Upper lobe of right lung (tissue), 1 donor: ENCODE data around the gene BCAT1. TPM values are rescaled to one million over a fixed set of nuclear protein-coding genes. Genes with fewer than 3 reads are reported as not detected.
"Not testable (repeated sequence)": the region's sequence is repeated elsewhere in the genome, so short reads cannot be mapped to it uniquely, and the experiment has no call there.

Experiments
- ATAC-seq: fragments of 200-7000 bp; cut with Tn5 transposase; one replicate; pipeline ENCODE4 v1.9.1; 2020; ENCODE audit warnings: mild to moderate bottlenecking, moderate library complexity
- DNase-seq: peaks from one replicate; pipeline ENCODE4 v3.0.0-alpha.2; 2020
- H3K27ac ChIP-seq: fragments of 200-600 bp; one replicate; pipeline ENCODE4 v1.8.0; 2022
- H3K27me3 ChIP-seq: fragments of 200-600 bp; one replicate; pipeline ENCODE4 v1.8.0; 2022; ENCODE audit warnings: mild to moderate bottlenecking
- H3K36me3 ChIP-seq: fragments of 200-600 bp; one replicate; pipeline ENCODE4 v1.8.0; 2022
- H3K4me1 ChIP-seq: fragments of 200-600 bp; one replicate; pipeline ENCODE4 v1.8.0; 2022
- H3K4me3 ChIP-seq: fragments of 200-600 bp; one replicate; pipeline ENCODE4 v1.8.0; 2022; ENCODE audit warnings: mild to moderate bottlenecking
- H3K9me3 ChIP-seq: fragments of 200-600 bp; one replicate; pipeline ENCODE4 v1.8.0; 2022
- CTCF ChIP-seq: fragments of 200-600 bp; IDR thresholded peaks from one replicate; pipeline ENCODE4 v1.8.0; 2022; ENCODE audit warnings: antibody characterized with exemption
- intact Hi-C: fragments of 100-400 bp; cut with DNase I; formaldehyde crosslinking; loops from one replicate; pipeline ENCODE4 v1.11.0; 2022
- total RNA-seq: library from RNA; stranded (reverse); fragmentation: NEBNext Ultra II Directional; extraction: Animal tissue kit (Norgen Biotek cat#: 25700); gene quantifications from one replicate; pipeline ENCODE4 v1.2.1, GENCODE V29; 2021
- donor health status: DM: no; HTN: yes; CAD: no; lungs with severe emphysema.

The BCAT1 gene
- total RNA-seq, 1 donor from 2014 or later = 82.5 TPM

GRCh38 chr12:24853588-24853987, 95.3 kb downstream of the BCAT1 start:
- TF ChIP-seq CTCF = no peak
- Histone ChIP-seq H3K36me3 (no peaks in the 10 kb centered on the region), H3K4me1 (no peaks in the 10 kb centered on the region), H3K27ac (no peak overlapping the region), H3K4me3 (no peak overlapping the region), H3K9me3 (no peaks in the 10 kb centered on the region), H3K27me3 (no peaks in the 10 kb centered on the region)
- ATAC-seq (no peak), DNase-seq (no peak)
- intact Hi-C loops = no loop called here

- Histone ChIP-seq H3K4me1 (no peaks in the 10 kb centered on the region), H3K27me3 (no peaks in the 10 kb centered on the region), H3K27ac (no peak overlapping the region), H3K36me3 (no peaks in the 10 kb centered on the region), H3K4me3 (no peak overlapping the region), H3K9me3 (no peaks in the 10 kb centered on the region)
- no peak for DNase-seq
- ATAC-seq = no peak
- TF ChIP-seq CTCF = no peak
- intact Hi-C loops = no loop called here
These were observed 95.8 kb downstream of the BCAT1 start for GRCh38 chr12:24853094-24853493.

GRCh38 chr12:24852420-24852819, 96.5 kb downstream of the BCAT1 start:
- no peaks in the 10 kb centered on the region for H3K4me1 ChIP-seq
- no peak overlapping the region for H3K4me3 ChIP-seq
- no peaks in the 10 kb centered on the region for H3K9me3 ChIP-seq
- peak; percentile 36 for TF ChIP-seq CTCF
- intact Hi-C loops = no loop called here
- H3K27me3 ChIP-seq = no peaks in the 10 kb centered on the region
- DNase-seq (no peak), ATAC-seq (no peak)
- no peak overlapping the region for H3K27ac ChIP-seq
- H3K36me3 ChIP-seq = no peaks in the 10 kb centered on the region

GRCh38 chr12:24851883-24852282, 97.0 kb downstream of the BCAT1 start:
- DNase-seq, H3K27me3 ChIP-seq, H3K27ac ChIP-seq, H3K36me3 ChIP-seq, H3K9me3 ChIP-seq, H3K4me1 ChIP-seq, intact Hi-C loops, H3K4me3 ChIP-seq: not testable (repeated sequence)
- ATAC-seq = peak; percentile 36

- ATAC-seq (no peak), DNase-seq (no peak)
- no peaks in the 10 kb centered on the region for H3K4me1 ChIP-seq
- no peaks in the 10 kb centered on the region for H3K36me3 ChIP-seq
- no peaks in the 10 kb centered on the region for H3K9me3 ChIP-seq
- intact Hi-C loops = no loop called here
- TF ChIP-seq CTCF = no peak
- H3K4me3 ChIP-seq = no peak overlapping the region
- no peaks in the 10 kb centered on the region for H3K27me3 ChIP-seq
- H3K27ac ChIP-seq = no peak overlapping the region
These were observed 97.6 kb downstream of the BCAT1 start for GRCh38 chr12:24851341-24851740.

- no peak for ATAC-seq
- Histone ChIP-seq H3K4me3 (no peak overlapping the region), H3K9me3 (no peaks in the 10 kb centered on the region), H3K4me1 (no peaks in the 10 kb centered on the region), H3K27ac (no peak overlapping the region), H3K27me3 (no peaks in the 10 kb centered on the region), H3K36me3 (peaks cover 6% of the 10 kb centered on the region)
- DNase-seq = no peak
- TF ChIP-seq CTCF = no peak
- intact Hi-C loops = no loop called here
These were observed 98.4 kb downstream of the BCAT1 start for GRCh38 chr12:24850496-24850895.
